T follicular helper cell (primary cell): ENCODE measurements around the gene ATP11A.
"Not testable (repeated sequence)": the region's sequence is repeated elsewhere in the genome, so short reads cannot be mapped to it uniquely, and the experiment has no call there.

Experiments used
- DNase-seq: peaks from one replicate; pipeline ENCODE4 v3.0.0-alpha.2; 2020; ENCODE audit warnings: low read depth

The ATP11A gene

GRCh38 chr13:112775791-112776279 lies 86.0 kb downstream of the ATP11A start:
- no peak for DNase-seq

GRCh38 chr13:112776354-112776753 lies 86.5 kb downstream of the ATP11A start:
- DNase-seq = no peak

GRCh38 chr13:112776971-112777370 lies 87.1 kb downstream of the ATP11A start:
- no peak for DNase-seq

- no peak for DNase-seq
These were observed 88.0 kb downstream of the ATP11A start for GRCh38 chr13:112777637-112778406.

- no peak for DNase-seq
These were observed 90.2 kb downstream of the ATP11A start for GRCh38 chr13:112779856-112780604.

DNA sequence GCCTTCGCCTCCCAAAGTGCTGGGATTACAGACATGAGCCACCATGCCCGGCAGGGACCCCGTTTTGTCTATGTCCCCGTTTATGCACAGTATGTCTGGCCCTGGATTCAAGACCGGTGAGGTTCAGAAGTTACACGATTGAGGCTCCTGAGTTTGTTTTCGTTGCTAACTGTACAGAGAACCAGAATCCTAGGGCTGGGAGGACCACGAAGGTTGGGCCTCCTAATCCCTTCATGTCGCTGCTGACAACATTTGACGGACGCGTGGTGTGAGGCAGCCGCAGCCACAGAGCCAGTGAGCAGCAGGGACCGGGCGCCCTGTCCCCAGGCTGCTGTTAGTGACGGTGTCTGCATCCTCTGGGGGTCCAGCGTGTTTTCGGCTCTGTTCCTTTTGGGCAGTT lies 91.4 kb downstream of the ATP11A start:
- DNase-seq = no peak

DNA sequence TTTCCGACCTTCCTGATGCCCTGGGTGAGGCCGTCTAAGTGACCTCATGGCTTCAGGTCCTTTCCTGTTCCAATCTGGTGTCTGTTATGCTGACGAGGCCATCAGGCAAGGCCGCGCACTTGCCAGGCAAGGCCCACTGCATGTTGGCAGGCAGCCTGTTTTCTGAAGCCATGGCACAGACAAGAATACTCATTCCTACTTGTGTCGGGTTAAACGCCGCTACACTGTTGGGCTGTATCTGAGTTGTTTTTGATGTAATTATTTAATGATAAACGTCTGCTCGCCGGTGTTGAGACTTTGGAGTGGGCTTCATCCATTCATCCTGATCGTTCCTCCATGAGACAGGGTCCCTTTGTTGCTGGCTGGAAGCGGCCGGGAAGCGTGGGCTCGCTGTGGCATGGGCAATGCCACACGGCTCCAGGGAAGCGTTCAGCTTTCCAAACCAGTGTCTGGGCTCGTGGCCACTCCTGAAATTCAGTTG lies 92.1 kb downstream of the ATP11A start:
- DNase-seq = no peak

- no peak for DNase-seq
These were observed 92.7 kb downstream of the ATP11A start for GRCh38 chr13:112782429-112783010.

DNA sequence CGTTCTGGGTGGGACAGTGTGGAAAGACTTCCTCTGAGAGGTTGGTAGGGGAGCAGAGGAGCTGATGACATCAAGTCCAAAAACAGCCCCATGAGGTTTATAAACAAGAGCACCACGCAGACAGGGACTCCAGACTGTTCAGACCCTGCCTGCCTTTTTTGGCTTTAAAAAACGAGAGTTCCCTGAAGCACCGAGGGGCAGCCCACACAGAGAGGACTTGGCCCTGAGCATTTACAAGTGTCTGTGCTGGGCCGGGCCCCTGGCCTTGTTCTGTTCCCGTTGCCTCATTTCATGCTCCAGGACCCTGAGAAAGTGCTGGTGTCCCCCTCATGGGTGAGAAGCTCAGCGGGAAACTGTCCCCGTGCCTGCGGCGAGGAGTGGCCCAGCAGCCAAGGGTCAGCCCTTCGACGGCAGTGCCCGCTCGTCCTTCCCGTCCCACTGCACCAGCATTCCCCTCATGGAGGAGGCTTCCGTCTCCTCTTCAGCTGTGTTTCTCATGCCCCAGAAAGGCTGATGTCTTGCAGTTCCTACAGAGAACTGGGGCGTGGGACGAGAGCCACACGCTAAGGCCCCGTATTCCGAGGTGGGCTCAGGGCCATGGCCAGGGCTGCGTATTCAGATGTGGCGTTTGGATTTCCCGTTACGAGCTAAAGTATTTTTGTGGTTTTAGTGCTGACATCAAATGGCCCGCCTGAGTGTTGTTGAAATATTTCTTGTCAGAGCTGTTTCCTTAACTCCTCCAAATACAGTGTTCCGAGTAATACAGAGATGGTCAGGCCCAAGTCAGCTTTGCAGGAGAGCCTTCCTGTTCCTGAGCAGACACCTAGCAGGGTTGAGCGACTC lies 93.5 kb downstream of the ATP11A start:
- no peak for DNase-seq

- no peak for DNase-seq
These were observed 94.1 kb downstream of the ATP11A start for GRCh38 chr13:112783978-112784371.

DNA sequence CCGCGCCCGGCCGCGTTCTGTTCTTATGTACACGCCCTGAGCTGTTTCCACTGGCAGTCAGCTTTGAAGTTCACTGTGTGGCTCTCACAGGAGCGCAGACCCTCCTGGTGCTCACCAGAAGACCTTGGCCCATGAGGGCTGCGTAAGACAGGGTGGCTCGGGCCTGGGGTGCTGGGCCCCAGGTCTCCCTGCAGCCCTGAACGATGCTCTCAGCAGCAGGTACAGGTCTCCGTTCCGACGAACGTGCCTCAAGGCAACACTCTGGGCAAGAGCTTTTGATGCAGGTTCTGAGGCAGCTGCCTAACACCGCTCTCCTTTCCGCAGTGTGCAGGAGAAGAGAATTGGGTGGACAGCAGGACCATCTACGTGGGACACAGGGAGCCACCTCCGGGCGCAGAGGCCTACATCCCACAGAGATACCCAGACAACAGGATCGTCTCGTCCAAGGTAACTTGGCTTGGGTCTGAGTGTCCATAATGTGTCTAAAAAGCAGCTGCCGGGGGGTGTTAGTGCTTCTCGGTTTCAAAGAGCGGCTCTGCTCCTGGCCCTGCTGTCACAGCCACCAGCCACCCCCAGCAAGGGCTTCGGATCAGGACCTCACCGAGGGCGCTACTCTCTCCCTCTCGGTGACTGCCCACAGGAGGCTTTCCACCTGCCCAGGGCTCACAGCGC lies 95.1 kb downstream of the ATP11A start:
- DNase-seq = no peak

- DNase-seq = no peak
These were observed 95.6 kb downstream of the ATP11A start for GRCh38 chr13:112785483-112785856.

DNA sequence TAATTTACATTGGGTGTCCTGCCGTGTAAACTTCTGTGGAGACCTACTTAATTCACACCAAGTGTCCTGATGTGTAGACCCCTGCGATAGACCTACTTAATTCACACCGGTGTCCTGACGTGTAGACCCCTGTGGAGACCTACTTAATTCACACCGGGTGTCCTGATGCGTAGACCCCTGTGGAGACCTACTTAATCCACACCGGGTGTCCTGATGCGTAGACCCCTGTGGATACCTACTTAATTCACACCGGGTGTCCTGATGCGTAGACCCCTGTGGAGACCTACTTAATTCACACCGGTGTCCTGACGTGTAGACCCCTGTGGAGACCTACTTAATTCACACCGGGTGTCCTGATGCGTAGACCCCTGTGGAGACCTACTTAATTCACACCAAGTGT lies 97.0 kb downstream of the ATP11A start:
- DNase-seq = not testable (repeated sequence)

GRCh38 chr13:112790735-112791641 lies 101.2 kb downstream of the ATP11A start:
- no peak for DNase-seq

- no peak for DNase-seq
These were observed 102.0 kb downstream of the ATP11A start for GRCh38 chr13:112791663-112792440.

DNA sequence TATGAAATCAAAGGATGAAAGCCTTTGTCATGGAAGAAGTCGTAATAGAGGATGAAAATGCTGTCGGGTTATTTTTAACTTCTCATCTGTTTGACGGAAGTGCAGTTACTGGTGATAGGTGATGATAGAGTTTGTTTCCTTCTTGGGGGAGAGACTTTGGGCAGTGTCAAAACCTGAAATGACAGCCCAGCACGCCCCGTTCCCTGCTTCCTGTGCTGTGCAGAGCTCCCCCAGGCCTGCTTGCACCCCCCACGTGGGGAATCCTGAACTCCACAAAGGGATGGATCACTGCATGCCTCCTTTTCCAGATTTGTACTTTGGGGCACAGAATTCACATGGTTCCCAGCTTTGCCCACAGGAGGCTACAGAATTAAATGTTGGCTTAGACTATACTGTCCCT lies 102.7 kb downstream of the ATP11A start:
- no peak for DNase-seq

GRCh38 chr13:112793545-112794445 lies 104.0 kb downstream of the ATP11A start:
- DNase-seq = no peak

DNA sequence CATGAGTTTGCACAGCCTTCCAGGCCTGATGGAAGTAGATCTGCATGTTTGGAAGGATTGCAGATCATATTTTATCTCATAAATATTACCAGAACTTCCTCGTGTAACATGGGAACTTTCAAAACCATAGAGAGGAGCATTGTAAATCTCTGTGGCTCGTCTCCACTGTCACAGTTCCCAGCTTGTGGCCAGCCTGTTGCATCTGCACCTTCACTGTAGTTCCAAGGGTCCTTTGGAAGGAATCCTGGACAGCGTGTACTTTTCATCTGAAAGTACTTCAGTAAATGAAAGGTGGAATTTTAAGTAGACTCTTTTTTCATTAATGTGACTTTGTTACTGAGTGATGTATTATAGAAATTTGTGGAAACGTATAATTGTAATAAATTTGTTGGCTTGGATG lies 105.4 kb downstream of the ATP11A start:
- no peak for DNase-seq
